Measurements from ENCODE around the gene GLIS1. TPM values are rescaled to one million over a fixed set of nuclear protein-coding genes. Genes with fewer than 3 reads are reported as not detected.

Gene GLIS1
- total and polyA plus RNA-seq, 10 of the 15 experiments (the other 5 are each of a cell fraction or from before 2014, with no cell fraction given) = not detected

DNA sequence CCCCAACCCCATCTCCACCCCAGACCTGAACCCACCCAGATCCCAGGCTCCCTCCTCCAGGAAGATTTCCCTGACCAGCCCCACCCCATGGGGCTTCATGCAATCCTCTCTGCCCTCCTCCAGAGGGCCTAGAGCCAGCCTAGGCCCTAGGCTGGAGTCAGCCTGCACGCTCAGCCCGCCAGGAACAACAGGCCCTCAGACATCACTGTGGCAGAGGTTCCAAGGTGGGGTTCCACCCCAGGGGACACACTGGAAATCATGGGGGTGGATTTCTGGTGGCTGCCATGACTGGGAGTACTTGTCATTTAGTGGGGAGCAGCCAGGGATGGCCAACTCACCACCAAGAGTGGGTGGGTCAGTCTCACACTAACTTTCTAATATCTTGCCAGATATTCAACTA is 122.0 kb downstream of the GLIS1 start:
- no peak for DNase-seq (ENCODE audit: low read depth, low spot score)
- no peak for FAIRE-seq
- Histone ChIP-seq H2AFZ (ENCODE audit: control insufficient read depth, low read depth, low read length) (no peak overlapping the region), H3K4me3 (no peak overlapping the region), H3K36me3 (ENCODE audit: control insufficient read depth in 2 of 2, insufficient read depth in 2 of 2, low read length in 1 of 2) (no peaks in the 10 kb centered on the region), H4K20me1 (ENCODE audit: control insufficient read depth, insufficient read depth) (no peaks in the 10 kb centered on the region), H3K4me1 (ENCODE audit: control insufficient read depth, insufficient read depth, low read length) (no peaks in the 10 kb centered on the region), H3K27me3 (replicated peaks in 1 of 2; ENCODE audit: control insufficient read depth in 2 of 2, insufficient read depth in 2 of 2, low read length in 1 of 2) (no peaks in the 10 kb centered on the region), H3K27ac (ENCODE audit: control insufficient read depth, insufficient read depth) (no peak overlapping the region), H3K9ac (ENCODE audit: control insufficient read depth, insufficient read depth, low read length) (no peak overlapping the region), H3K4me2 (ENCODE audit: control insufficient read depth, insufficient read depth) (no peak overlapping the region), H3K9me3 (replicated peaks; ENCODE audit: control insufficient read depth, insufficient read depth, low read length) (no peaks in the 10 kb centered on the region), H3K79me2 (ENCODE audit: control insufficient read depth, insufficient read depth, low read length) (no peaks in the 10 kb centered on the region)
- RAD21 ChIA-PET (ENCODE audit: unreplicated experiment) = no interaction called here
- SMC1A ChIA-PET (ENCODE audit: uncharacterized antibody, unreplicated experiment) = no interaction called here
- POLR2A ChIA-PET = no interaction called here
- WGBS (ENCODE audit: insufficient coverage, insufficient replicate concordance, low lambda C conversion rate, missing lambda C conversion rate) = 4% methylated on average over 2 of the region's 2 CpGs
- TF ChIP-seq, protein P1, sequence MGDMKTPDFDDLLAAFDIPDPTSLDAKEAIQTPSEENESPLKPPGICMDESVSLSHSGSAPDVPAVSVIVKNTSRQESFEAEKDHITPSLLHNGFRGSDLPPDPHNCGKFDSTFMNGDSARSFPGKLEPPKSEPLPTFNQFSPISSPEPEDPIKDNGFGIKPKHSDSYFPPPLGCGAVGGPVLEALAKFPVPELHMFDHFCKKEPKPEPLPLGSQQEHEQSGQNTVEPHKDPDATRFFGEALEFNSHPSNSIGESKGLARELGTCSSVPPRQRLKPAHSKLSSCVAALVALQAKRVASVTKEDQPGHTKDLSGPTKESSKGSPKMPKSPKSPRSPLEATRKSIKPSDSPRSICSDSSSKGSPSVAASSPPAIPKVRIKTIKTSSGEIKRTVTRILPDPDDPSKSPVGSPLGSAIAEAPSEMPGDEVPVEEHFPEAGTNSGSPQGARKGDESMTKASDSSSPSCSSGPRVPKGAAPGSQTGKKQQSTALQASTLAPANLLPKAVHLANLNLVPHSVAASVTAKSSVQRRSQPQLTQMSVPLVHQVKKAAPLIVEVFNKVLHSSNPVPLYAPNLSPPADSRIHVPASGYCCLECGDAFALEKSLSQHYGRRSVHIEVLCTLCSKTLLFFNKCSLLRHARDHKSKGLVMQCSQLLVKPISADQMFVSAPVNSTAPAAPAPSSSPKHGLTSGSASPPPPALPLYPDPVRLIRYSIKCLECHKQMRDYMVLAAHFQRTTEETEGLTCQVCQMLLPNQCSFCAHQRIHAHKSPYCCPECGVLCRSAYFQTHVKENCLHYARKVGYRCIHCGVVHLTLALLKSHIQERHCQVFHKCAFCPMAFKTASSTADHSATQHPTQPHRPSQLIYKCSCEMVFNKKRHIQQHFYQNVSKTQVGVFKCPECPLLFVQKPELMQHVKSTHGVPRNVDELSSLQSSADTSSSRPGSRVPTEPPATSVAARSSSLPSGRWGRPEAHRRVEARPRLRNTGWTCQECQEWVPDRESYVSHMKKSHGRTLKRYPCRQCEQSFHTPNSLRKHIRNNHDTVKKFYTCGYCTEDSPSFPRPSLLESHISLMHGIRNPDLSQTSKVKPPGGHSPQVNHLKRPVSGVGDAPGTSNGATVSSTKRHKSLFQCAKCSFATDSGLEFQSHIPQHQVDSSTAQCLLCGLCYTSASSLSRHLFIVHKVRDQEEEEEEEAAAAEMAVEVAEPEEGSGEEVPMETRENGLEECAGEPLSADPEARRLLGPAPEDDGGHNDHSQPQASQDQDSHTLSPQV (IDR thresholded peaks at IDR 0.05) = no peak
- TF ChIP-seq FOXK2 (IDR thresholded peaks at IDR 0.05) (no peak), BCLAF1 (IDR thresholded peaks at IDR 0.05) (no peak), NR2F1 (conservative IDR thresholded peaks at IDR 0.05) (no peak), MAX (IDR thresholded peaks at IDR 0.05; ENCODE audit: low read depth, low read length) (no peak), EZH2 (IDR thresholded peaks at IDR 0.05; ENCODE audit: borderline replicate concordance, control insufficient read depth, low read depth, low read length) (no peak), NFIC (IDR thresholded peaks at IDR 0.05; ENCODE audit: low read depth, low read length) (no peak), CBX3 (IDR thresholded peaks at IDR 0.05; ENCODE audit: borderline replicate concordance, low read depth) (no peak), ASH2L (IDR thresholded peaks at IDR 0.05; ENCODE audit: borderline replicate concordance, low read depth) (no peak), TCF7 (IDR thresholded peaks at IDR 0.05; ENCODE audit: borderline replicate concordance) (no peak), STAT1 (conservative IDR thresholded peaks at IDR 0.05) (no peak), LARP7 (IDR thresholded peaks at IDR 0.05) (no peak), SMAD1 (IDR thresholded peaks at IDR 0.05; ENCODE audit: low read depth, partially characterized antibody) (no peak), ETV6 (conservative IDR thresholded peaks at IDR 0.05 in 1 of 2, IDR thresholded peaks at IDR 0.05 in 1 of 2; ENCODE audit: borderline replicate concordance in 1 of 2, low read depth in 1 of 2) (no peak), SP1 (IDR thresholded peaks at IDR 0.05; ENCODE audit: low read depth, low read length) (no peak), PAX5 (IDR thresholded peaks at IDR 0.05; ENCODE audit: borderline replicate concordance, low read depth, low read length) (no peak), NFXL1 (IDR thresholded peaks at IDR 0.05; ENCODE audit: borderline replicate concordance) (no peak), CREM (IDR thresholded peaks at IDR 0.05; ENCODE audit: low read depth) (no peak), PML (IDR thresholded peaks at IDR 0.05; ENCODE audit: low read length) (no peak)
- in situ Hi-C loops (cut with MboI) = no loop called here
- no TSS peak for BruUV-seq (replicated peaks)
- ATAC-seq = no peak
- CTCF ChIA-PET = interaction anchor here (0.6 to 0.9 kb wide), 2 partner anchors 34 to 1110 kb away, joined by 3 read pairs; no protein-coding TSS in a partner anchor
- intact Hi-C loops (cut with micrococcal nuclease; ENCODE audit: unreplicated experiment) = no loop called here

Measured in GM12878 (cell line).